GM23338 (cell line): ENCODE results near the gene HSPA2. TPM values are rescaled to one million over a fixed set of nuclear protein-coding genes. Genes with fewer than 3 reads are reported as not detected.

Experiments
- ATAC-seq: fragments of 200-7000 bp; cut with Tn5 transposase; 3 replicates; pipeline ENCODE4 v1.9.1; 2020
- DNase-seq: peaks from one replicate; pipeline ENCODE4 v3.0.0-alpha.2; 2015; ENCODE audit warnings: low spot score
- H2AFZ ChIP-seq: fragments of 200-600 bp; sonication (generic); 2 replicates; pipeline ENCODE4 v1.8.0; 2016; ENCODE audit warnings: antibody characterized with exemption, mild to moderate bottlenecking, moderate library complexity
- H3F3A ChIP-seq: fragments of 200-600 bp; sonication (generic); replicated peaks from 2 replicates; pipeline ENCODE4 v1.8.0; 2017; ENCODE audit warnings: antibody characterized with exemption, mixed run types, low read depth
- H3K27ac ChIP-seq: fragments of 200-600 bp; sonication (generic); 2 replicates; pipeline ENCODE4 v1.6.1; 2016; ENCODE audit warnings: low read depth
- H3K27me3 ChIP-seq: fragments of 200-600 bp; sonication (generic); 2 replicates; pipeline ENCODE4 v1.8.0; 2016; ENCODE audit warnings: mild to moderate bottlenecking, mixed run types, moderate library complexity; ENCODE audit not compliant: insufficient read depth
- H3K36me3 ChIP-seq: fragments of 200-600 bp; sonication (generic); 2 replicates; pipeline ENCODE4 v1.8.0; 2016; ENCODE audit warnings: mild to moderate bottlenecking; ENCODE audit not compliant: insufficient read depth
- H3K4me1 ChIP-seq: fragments of 200-600 bp; sonication (generic); 2 replicates; pipeline ENCODE4 v1.8.0; 2016; ENCODE audit warnings: mild to moderate bottlenecking, moderate library complexity; ENCODE audit not compliant: insufficient read depth
- H3K4me2 ChIP-seq: fragments of 200-600 bp; sonication (generic); 2 replicates; pipeline ENCODE4 v1.7.1; 2017; ENCODE audit warnings: mixed run types
- H3K4me3 ChIP-seq: fragments of 200-600 bp; sonication (generic); 2 replicates; pipeline ENCODE4 v1.6.1; 2016; ENCODE audit warnings: mixed run types
- H3K79me2 ChIP-seq: fragments of 200-600 bp; sonication (generic); replicated peaks from 2 replicates; pipeline ENCODE4 v1.8.0; 2017; ENCODE audit warnings: mild to moderate bottlenecking; ENCODE audit not compliant: insufficient read depth
- H3K9me2 ChIP-seq: fragments of 200-600 bp; sonication (generic); 2 replicates; pipeline ENCODE4 v1.8.0; 2017; ENCODE audit not compliant: insufficient read depth
- H4K20me1 ChIP-seq: fragments of 200-600 bp; sonication (generic); replicated peaks from 2 replicates; pipeline ENCODE4 v1.8.0; 2017; ENCODE audit warnings: mild to moderate bottlenecking; ENCODE audit not compliant: insufficient read depth
- H3K27ac Mint-ChIP-seq: 2 replicates; pipeline ENCODE4 v1.8.0; 2020; ENCODE audit warnings: inconsistent platforms, mild to moderate bottlenecking, moderate library complexity, mixed read lengths
- H3K27me3 Mint-ChIP-seq: 3 replicates; pipeline ENCODE4 v1.8.0; 2022; ENCODE audit warnings: low read depth, mild to moderate bottlenecking, moderate library complexity, mixed read lengths, inconsistent platforms; ENCODE audit not compliant: insufficient read depth, poor library complexity
- H3K36me3 Mint-ChIP-seq: 3 replicates; pipeline ENCODE4 v1.8.0; 2021; ENCODE audit warnings: low read depth, mild to moderate bottlenecking, inconsistent platforms, moderate library complexity, mixed read lengths
- H3K4me1 Mint-ChIP-seq: 3 replicates; pipeline ENCODE4 v1.8.0; 2020; ENCODE audit warnings: mild to moderate bottlenecking, inconsistent platforms, mixed read lengths
- H3K4me3 Mint-ChIP-seq: 3 replicates; pipeline ENCODE4 v1.8.0; 2021; ENCODE audit warnings: moderate library complexity, mild to moderate bottlenecking, inconsistent platforms, mixed read lengths
- H3K9me3 Mint-ChIP-seq: 3 replicates; pipeline ENCODE4 v1.8.0; 2020; ENCODE audit warnings: moderate library complexity, mild to moderate bottlenecking, inconsistent platforms, mixed read lengths
- EZH2 ChIP-seq: fragments of 200-600 bp; sonication (generic); IDR thresholded peaks from one replicate; pipeline ENCODE4 v1.8.0; 2017; ENCODE audit warnings: antibody characterized with exemption, mild to moderate bottlenecking, low read depth; ENCODE audit not compliant: unreplicated experiment
- POLR2AphosphoS5 ChIP-seq: IDR thresholded peaks from 2 replicates; pipeline ENCODE4 v1.6.1; 2016; ENCODE audit warnings: antibody characterized with exemption, low read depth
- STAT1 ChIP-seq: IDR thresholded peaks from one replicate; pipeline ENCODE4 v1.6.1; 2016; ENCODE audit warnings: antibody characterized with exemption; ENCODE audit not compliant: unreplicated experiment
- ZNF114 ChIP-seq: fragments of 250-450 bp; sonication (Bioruptor Pico); IDR thresholded peaks from 2 replicates; pipeline ENCODE4 v1.5.0; 2020; ENCODE audit warnings: mild to moderate bottlenecking, moderate library complexity
- polyA plus RNA-seq: library from polyadenylated mRNA; unstranded; fragments of >200 nt; fragmentation: Nextera tagmentation; extraction: Ambion mirVana; gene quantifications from 2 replicates; pipeline ENCODE4 v1.2.1, GENCODE V29; 2016
- total RNA-seq: library from RNA; depleted of rRNA; stranded (reverse); fragments of >200 nt; shearing (Covaris generic); gene quantifications from 2 replicates; pipeline ENCODE4 v1.2.3, GENCODE V29; 2014
- TF ChIP-seq, protein P1 (sequence below): IDR thresholded peaks from 2 replicates; pipeline ENCODE4 v1.6.1; 2016; ENCODE audit warnings: antibody characterized with exemption
- TF ChIP-seq, protein P2 (sequence below): IDR thresholded peaks from one replicate; pipeline ENCODE4 v1.6.1; 2018; ENCODE audit warnings: antibody characterized with exemption; ENCODE audit not compliant: unreplicated experiment

The HSPA2 gene
- total and polyA plus RNA-seq, 2 experiments from 2014 or later: 88.5 to 130 TPM

DNA sequence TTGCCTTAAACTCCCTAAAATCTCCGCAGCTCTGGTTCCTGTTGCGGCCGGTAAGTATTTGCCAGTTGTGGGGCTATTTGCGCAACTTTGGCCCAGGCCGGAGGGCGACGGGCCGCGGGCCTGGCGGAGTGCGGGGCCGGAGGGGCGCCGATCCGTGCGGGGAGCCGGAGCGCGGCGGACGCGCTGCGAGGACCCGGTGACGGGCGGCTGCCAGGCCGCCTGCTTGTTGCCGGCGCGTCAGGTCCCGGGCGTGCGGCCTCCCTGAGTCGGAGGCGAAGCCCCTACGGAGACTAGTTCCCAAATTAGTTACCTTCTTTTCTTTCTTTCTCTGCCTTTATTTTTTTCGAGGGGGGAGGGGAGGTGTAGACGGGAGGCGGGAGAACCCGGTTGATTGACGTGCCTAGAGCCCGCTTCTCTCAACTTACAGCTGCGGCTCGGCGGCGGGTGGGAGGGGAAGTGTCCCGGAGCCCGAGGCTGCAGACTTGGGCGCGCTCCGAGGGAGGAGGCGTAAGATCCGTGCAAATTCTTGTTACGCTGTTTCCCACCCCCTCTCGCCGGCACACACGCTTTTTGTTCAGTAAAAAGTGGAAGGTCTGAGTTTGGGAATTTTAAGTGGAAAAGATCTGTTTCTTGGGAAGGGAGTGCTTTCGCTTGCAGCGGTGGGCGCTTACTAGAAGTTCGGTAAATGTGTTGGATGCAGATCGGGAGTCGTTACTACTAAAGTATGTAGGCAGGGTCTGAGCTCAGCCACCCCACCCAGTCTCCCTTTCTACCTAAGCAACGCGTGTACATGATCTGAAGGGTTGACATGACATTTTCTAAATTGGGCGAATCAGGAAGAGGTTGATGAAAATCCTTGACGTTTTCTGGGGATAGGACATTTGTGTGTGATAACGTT lies 35.4 kb upstream of the HSPA2 start:
- H3K4me1 ChIP-seq: peaks cover 51% of the 10 kb centered on the region
- no peaks in the 10 kb centered on the region for H3K36me3 ChIP-seq
- peak overlapping the region; percentile 100 for H3K27ac ChIP-seq
- peak; percentile 2 for TF ChIP-seq POLR2AphosphoS5
- TF ChIP-seq, protein P1, sequence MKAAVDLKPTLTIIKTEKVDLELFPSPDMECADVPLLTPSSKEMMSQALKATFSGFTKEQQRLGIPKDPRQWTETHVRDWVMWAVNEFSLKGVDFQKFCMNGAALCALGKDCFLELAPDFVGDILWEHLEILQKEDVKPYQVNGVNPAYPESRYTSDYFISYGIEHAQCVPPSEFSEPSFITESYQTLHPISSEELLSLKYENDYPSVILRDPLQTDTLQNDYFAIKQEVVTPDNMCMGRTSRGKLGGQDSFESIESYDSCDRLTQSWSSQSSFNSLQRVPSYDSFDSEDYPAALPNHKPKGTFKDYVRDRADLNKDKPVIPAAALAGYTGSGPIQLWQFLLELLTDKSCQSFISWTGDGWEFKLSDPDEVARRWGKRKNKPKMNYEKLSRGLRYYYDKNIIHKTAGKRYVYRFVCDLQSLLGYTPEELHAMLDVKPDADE: no peak
- TF ChIP-seq, protein P2, sequence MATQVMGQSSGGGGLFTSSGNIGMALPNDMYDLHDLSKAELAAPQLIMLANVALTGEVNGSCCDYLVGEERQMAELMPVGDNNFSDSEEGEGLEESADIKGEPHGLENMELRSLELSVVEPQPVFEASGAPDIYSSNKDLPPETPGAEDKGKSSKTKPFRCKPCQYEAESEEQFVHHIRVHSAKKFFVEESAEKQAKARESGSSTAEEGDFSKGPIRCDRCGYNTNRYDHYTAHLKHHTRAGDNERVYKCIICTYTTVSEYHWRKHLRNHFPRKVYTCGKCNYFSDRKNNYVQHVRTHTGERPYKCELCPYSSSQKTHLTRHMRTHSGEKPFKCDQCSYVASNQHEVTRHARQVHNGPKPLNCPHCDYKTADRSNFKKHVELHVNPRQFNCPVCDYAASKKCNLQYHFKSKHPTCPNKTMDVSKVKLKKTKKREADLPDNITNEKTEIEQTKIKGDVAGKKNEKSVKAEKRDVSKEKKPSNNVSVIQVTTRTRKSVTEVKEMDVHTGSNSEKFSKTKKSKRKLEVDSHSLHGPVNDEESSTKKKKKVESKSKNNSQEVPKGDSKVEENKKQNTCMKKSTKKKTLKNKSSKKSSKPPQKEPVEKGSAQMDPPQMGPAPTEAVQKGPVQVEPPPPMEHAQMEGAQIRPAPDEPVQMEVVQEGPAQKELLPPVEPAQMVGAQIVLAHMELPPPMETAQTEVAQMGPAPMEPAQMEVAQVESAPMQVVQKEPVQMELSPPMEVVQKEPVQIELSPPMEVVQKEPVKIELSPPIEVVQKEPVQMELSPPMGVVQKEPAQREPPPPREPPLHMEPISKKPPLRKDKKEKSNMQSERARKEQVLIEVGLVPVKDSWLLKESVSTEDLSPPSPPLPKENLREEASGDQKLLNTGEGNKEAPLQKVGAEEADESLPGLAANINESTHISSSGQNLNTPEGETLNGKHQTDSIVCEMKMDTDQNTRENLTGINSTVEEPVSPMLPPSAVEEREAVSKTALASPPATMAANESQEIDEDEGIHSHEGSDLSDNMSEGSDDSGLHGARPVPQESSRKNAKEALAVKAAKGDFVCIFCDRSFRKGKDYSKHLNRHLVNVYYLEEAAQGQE: no peak
- H3K4me3 Mint-ChIP-seq: peak overlapping the region; percentile 90
- H3K4me2 ChIP-seq: peak overlapping the region; percentile 86
- peak overlapping the region; percentile 100 for H3K27ac Mint-ChIP-seq
- H3K36me3 Mint-ChIP-seq: peaks cover 3% of the 10 kb centered on the region; the same call in 1 of the 3 replicates
- H4K20me1 ChIP-seq: peaks cover 10% of the 10 kb centered on the region; the same call in 1 of the 2 replicates
- no peak overlapping the region; the same call in 1 of the 2 replicates for H2AFZ ChIP-seq
- H3K9me2 ChIP-seq: no peaks in the 10 kb centered on the region
- ATAC-seq (peak; percentile 33), DNase-seq (peak; percentile 95)
- peaks cover 12% of the 10 kb centered on the region; the same call in 1 of the 2 replicates for H3F3A ChIP-seq
- H3K4me1 Mint-ChIP-seq: peaks cover 55% of the 10 kb centered on the region
- H3K79me2 ChIP-seq: peaks cover 77% of the 10 kb centered on the region
- H3K9me3 Mint-ChIP-seq: no peaks in the 10 kb centered on the region
- peaks cover 15% of the 10 kb centered on the region for H3K27me3 Mint-ChIP-seq
- H3K27me3 ChIP-seq: no peaks in the 10 kb centered on the region
- peak overlapping the region; percentile 76 for H3K4me3 ChIP-seq

DNA sequence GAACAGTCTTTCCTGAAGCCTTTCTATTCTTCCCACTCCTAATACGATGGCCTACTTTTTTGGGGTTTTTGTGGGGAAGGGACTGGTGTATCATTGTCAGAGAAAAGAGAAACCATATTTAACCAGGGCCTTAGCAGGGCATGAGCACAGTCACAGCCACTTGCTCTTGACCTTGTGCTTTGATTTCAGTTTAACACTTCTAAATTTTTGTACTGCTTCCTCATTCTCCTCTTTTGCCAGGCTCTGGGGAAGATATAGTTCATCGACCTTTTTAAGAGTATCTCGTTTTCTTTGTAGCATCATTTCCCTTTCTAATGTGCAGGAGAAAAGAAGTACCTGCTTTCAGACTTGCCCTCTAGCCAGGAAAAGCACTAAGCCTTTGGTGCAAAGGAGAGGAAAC lies 33.8 kb upstream of the HSPA2 start:
- H3K36me3 Mint-ChIP-seq: peaks cover 3% of the 10 kb centered on the region; the same call in 1 of the 3 replicates
- Histone ChIP-seq H3K9me2 (no peaks in the 10 kb centered on the region), H3K36me3 (no peaks in the 10 kb centered on the region), H3K4me2 (peak overlapping the region; percentile 86), H3K4me3 (peak overlapping the region; percentile 76; the same call in 1 of the 2 replicates), H3K79me2 (peaks cover 79% of the 10 kb centered on the region), H3K4me1 (peaks cover 61% of the 10 kb centered on the region), H3K27me3 (no peaks in the 10 kb centered on the region), H2AFZ (no peak overlapping the region), H3F3A (peaks cover 12% of the 10 kb centered on the region; the same call in 1 of the 2 replicates), H4K20me1 (peaks cover 10% of the 10 kb centered on the region; the same call in 1 of the 2 replicates), H3K27ac (no peak overlapping the region)
- no peaks in the 10 kb centered on the region for H3K9me3 Mint-ChIP-seq
- peaks cover 12% of the 10 kb centered on the region for H3K27me3 Mint-ChIP-seq
- H3K27ac Mint-ChIP-seq: no peak overlapping the region
- ATAC-seq: no peak
- peaks cover 65% of the 10 kb centered on the region for H3K4me1 Mint-ChIP-seq
- DNase-seq: no peak
- H3K4me3 Mint-ChIP-seq: peak overlapping the region; percentile 90
- no peak for TF ChIP-seq EZH2
- TF ChIP-seq, protein P2: no peak
- no peak for TF ChIP-seq STAT1
- TF ChIP-seq ZNF114: no peak
